Karpas-422 (cell line): ENCODE measurements around the gene VCAM1. TPM values are rescaled to one million over a fixed set of nuclear protein-coding genes. Genes with fewer than 3 reads are reported as not detected.

Source experiments
- DNase-seq: peaks from one replicate; pipeline ENCODE4 v3.0.0-alpha.2; 2015
- H2AFZ ChIP-seq: fragments of 200-600 bp; sonication (generic); 2 replicates; pipeline ENCODE4 v1.6.1; 2014; ENCODE audit warnings: antibody characterized with exemption, low read length, mixed read lengths
- H3K27ac ChIP-seq: fragments of 200-600 bp; sonication (generic); 2 replicates; pipeline ENCODE4 v1.5.1; 2014; ENCODE audit warnings: mild to moderate bottlenecking, low read length, moderate library complexity
- H3K27me3 ChIP-seq: fragments of 200-600 bp; sonication (generic); 2 replicates; pipeline ENCODE4 v1.6.1; 2014; ENCODE audit warnings: low read length, mixed read lengths
- H3K36me3 ChIP-seq: fragments of 200-600 bp; sonication (generic); 2 replicates; pipeline ENCODE4 v1.6.1; 2014; ENCODE audit warnings: low read length, mixed read lengths; ENCODE audit not compliant: insufficient read depth
- H3K4me1 ChIP-seq: fragments of 200-600 bp; sonication (generic); 2 replicates; pipeline ENCODE4 v1.6.1; 2014; ENCODE audit warnings: mild to moderate bottlenecking, low read length, mixed read lengths
- H3K4me2 ChIP-seq: fragments of 200-600 bp; sonication (generic); 2 replicates; pipeline ENCODE4 v1.6.1; 2014; ENCODE audit warnings: low read length, low read depth, mild to moderate bottlenecking; ENCODE audit not compliant: poor library complexity, severe bottlenecking
- H3K4me3 ChIP-seq: fragments of 200-600 bp; sonication (generic); 2 replicates; pipeline ENCODE4 v1.5.1; 2014; ENCODE audit warnings: mild to moderate bottlenecking, antibody characterized with exemption, low read length, mixed read lengths
- H3K79me2 ChIP-seq: fragments of 200-600 bp; sonication (generic); 2 replicates; pipeline ENCODE4 v1.6.1; 2014; ENCODE audit warnings: mild to moderate bottlenecking, low read length, mixed read lengths
- H3K9ac ChIP-seq: fragments of 200-600 bp; sonication (generic); 2 replicates; pipeline ENCODE4 v1.6.0; 2014; ENCODE audit warnings: low read length
- H3K9me2 ChIP-seq: fragments of 200-600 bp; sonication (generic), shearing (Covaris generic); replicated peaks from 2 replicates; pipeline ENCODE4 v1.6.0; 2014; ENCODE audit warnings: mild to moderate bottlenecking, low read length, moderate library complexity; ENCODE audit not compliant: insufficient read depth
- H3K9me3 ChIP-seq: fragments of 300-700, 200-600 bp; sonication (generic); 2 replicates; pipeline ENCODE4 v1.6.1; 2014; ENCODE audit warnings: low read length, mixed read lengths
- H4K20me1 ChIP-seq: fragments of 200-600 bp; sonication (generic); 2 replicates; pipeline ENCODE4 v1.6.1; 2014; ENCODE audit warnings: mild to moderate bottlenecking, antibody characterized with exemption, low read length, low read depth; ENCODE audit not compliant: insufficient read depth
- total RNA-seq: library from RNA; depleted of rRNA; stranded (reverse); fragments of >200 nt; shearing (Covaris generic); gene quantifications from 2 replicates; pipeline ENCODE4 v1.2.3, GENCODE V29; 2014; ENCODE audit warnings: low replicate concordance

The VCAM1 gene
- total RNA-seq, 1 experiment from 2014 or later = not detected

GRCh38 chr1:100731309-100731708, 11.8 kb downstream of the VCAM1 start:
- Histone ChIP-seq H3K4me1 (no peaks in the 10 kb centered on the region), H2AFZ (no peak overlapping the region), H3K9ac (no peak overlapping the region), H3K4me3 (no peak overlapping the region), H3K9me3 (no peaks in the 10 kb centered on the region), H3K79me2 (no peaks in the 10 kb centered on the region), H3K9me2 (no peaks in the 10 kb centered on the region), H3K4me2 (no peak overlapping the region), H4K20me1 (no peaks in the 10 kb centered on the region), H3K36me3 (no peaks in the 10 kb centered on the region), H3K27me3 (no peaks in the 10 kb centered on the region), H3K27ac (no peak overlapping the region)
- no peak for DNase-seq

GRCh38 chr1:100731758-100732157, 12.2 kb downstream of the VCAM1 start:
- Histone ChIP-seq H3K4me2 (no peak overlapping the region), H3K27ac (no peak overlapping the region), H3K4me1 (no peaks in the 10 kb centered on the region), H3K9me2 (no peaks in the 10 kb centered on the region), H3K4me3 (no peak overlapping the region), H3K9ac (no peak overlapping the region), H3K9me3 (no peaks in the 10 kb centered on the region), H4K20me1 (no peaks in the 10 kb centered on the region), H3K27me3 (no peaks in the 10 kb centered on the region), H3K79me2 (no peaks in the 10 kb centered on the region), H3K36me3 (no peaks in the 10 kb centered on the region), H2AFZ (no peak overlapping the region)
- DNase-seq = no peak

DNA sequence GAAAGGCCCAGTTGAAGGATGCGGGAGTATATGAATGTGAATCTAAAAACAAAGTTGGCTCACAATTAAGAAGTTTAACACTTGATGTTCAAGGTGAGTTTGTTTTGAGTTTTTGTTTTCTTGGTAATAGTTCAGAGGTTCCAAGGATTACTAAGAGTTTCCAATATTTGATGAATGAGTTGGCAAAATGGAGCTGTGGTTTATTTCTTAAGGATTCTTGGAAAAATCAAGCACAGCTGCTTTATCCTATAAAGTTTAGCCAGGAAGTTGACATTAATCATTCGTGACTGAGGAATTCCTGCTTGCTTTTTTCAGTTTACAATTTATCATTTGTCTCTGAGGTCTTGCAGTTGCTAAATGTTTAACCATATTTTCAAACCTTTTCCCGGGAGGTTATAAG, 15.1 kb downstream of the VCAM1 start:
- H3K9ac ChIP-seq = no peak overlapping the region
- DNase-seq = no peak
- H3K4me1 ChIP-seq = no peaks in the 10 kb centered on the region
- no peaks in the 10 kb centered on the region for H3K36me3 ChIP-seq
- H4K20me1 ChIP-seq = no peaks in the 10 kb centered on the region
- no peak overlapping the region for H3K4me3 ChIP-seq
- H3K9me3 ChIP-seq = no peaks in the 10 kb centered on the region
- H2AFZ ChIP-seq = no peak overlapping the region
- H3K79me2 ChIP-seq = no peaks in the 10 kb centered on the region
- H3K27me3 ChIP-seq = no peaks in the 10 kb centered on the region
- H3K4me2 ChIP-seq = no peak overlapping the region
- no peaks in the 10 kb centered on the region for H3K9me2 ChIP-seq
- H3K27ac ChIP-seq = no peak overlapping the region

DNA sequence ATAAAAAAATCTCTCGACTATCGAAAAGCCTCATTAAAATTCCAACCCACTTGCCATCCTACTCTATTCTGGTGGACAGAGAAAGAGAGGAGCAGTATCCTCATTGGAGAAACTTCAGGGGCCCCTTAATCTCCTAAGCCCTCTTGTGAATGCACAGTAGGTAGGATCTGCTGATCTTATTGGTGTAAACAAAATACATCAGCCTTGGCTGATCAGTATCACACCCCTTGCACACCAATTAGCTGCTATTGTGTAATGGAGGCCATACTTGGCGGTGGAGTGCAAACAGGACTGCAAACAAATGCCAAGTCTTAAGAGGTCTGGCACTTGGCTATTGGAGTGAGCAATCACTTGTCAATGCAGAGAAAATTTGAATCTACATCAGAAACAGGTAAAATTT, 15.7 kb downstream of the VCAM1 start:
- H3K4me2 ChIP-seq = no peak overlapping the region
- no peak overlapping the region for H2AFZ ChIP-seq
- H3K9me3 ChIP-seq = no peaks in the 10 kb centered on the region
- no peaks in the 10 kb centered on the region for H3K27me3 ChIP-seq
- H3K27ac ChIP-seq = no peak overlapping the region
- H3K9ac ChIP-seq = no peak overlapping the region
- H4K20me1 ChIP-seq = no peaks in the 10 kb centered on the region
- no peaks in the 10 kb centered on the region for H3K36me3 ChIP-seq
- no peaks in the 10 kb centered on the region for H3K4me1 ChIP-seq
- H3K4me3 ChIP-seq = no peak overlapping the region
- H3K9me2 ChIP-seq = no peaks in the 10 kb centered on the region
- no peaks in the 10 kb centered on the region for H3K79me2 ChIP-seq
- DNase-seq = no peak

DNA sequence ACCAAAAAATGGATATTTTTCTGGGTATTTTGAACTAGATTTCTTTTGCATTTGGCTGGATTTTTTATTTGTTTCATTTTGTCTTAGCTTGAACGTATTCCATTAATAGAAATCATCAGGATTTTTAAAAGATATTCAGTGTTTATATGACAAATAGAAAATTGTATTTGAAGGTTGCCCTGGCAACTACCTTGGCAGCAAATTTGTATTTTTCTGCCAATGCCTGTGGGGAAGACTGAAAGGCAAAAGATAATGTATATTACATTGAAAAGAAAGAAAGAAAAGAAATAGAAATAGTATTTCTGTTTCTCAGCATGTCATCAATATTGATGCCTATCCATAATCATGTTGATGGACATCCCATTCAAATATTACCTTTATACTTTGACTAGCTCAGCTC, 16.8 kb downstream of the VCAM1 start:
- Histone ChIP-seq H2AFZ (no peak overlapping the region), H3K4me3 (no peak overlapping the region), H3K36me3 (no peaks in the 10 kb centered on the region), H3K27me3 (no peaks in the 10 kb centered on the region), H3K27ac (no peak overlapping the region), H3K4me1 (no peaks in the 10 kb centered on the region), H3K9me2 (no peaks in the 10 kb centered on the region), H3K9ac (no peak overlapping the region), H3K79me2 (no peaks in the 10 kb centered on the region), H4K20me1 (no peaks in the 10 kb centered on the region), H3K4me2 (no peak overlapping the region), H3K9me3 (no peaks in the 10 kb centered on the region)
- DNase-seq = no peak

GRCh38 chr1:100736746-100737145, 17.2 kb downstream of the VCAM1 start:
- no peak overlapping the region for H3K4me3 ChIP-seq
- H3K27ac ChIP-seq = no peak overlapping the region
- no peaks in the 10 kb centered on the region for H3K4me1 ChIP-seq
- DNase-seq = no peak
- no peak overlapping the region for H3K9ac ChIP-seq
- no peak overlapping the region for H3K4me2 ChIP-seq
- no peaks in the 10 kb centered on the region for H4K20me1 ChIP-seq
- H3K36me3 ChIP-seq = no peaks in the 10 kb centered on the region
- H3K9me2 ChIP-seq = no peaks in the 10 kb centered on the region
- no peaks in the 10 kb centered on the region for H3K9me3 ChIP-seq
- H3K79me2 ChIP-seq = no peaks in the 10 kb centered on the region
- H3K27me3 ChIP-seq = no peaks in the 10 kb centered on the region
- no peak overlapping the region for H2AFZ ChIP-seq

DNA sequence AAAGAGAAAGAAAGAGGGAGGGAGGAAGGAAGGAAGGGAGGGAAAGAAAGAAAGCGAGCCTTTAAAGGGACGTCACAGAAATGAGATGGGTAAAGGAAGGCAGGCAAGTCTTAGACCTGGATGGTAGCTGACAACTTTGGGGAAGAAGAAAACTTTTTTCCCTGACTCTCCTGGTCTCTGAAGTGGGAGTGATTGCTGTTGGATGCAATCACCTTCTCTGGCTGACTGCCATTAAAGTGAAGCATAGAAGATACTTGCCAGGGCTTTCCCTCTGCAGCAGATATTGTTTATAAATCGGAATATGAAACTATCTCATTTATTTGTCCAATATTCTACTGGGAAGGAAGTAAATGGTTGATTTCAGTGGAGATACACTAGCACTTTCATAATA, 27.0 kb downstream of the VCAM1 start:
- H3K79me2 ChIP-seq = no peaks in the 10 kb centered on the region
- no peak overlapping the region for H3K4me3 ChIP-seq
- H3K9ac ChIP-seq = no peak overlapping the region
- no peak overlapping the region for H3K27ac ChIP-seq
- no peaks in the 10 kb centered on the region for H3K9me3 ChIP-seq
- no peaks in the 10 kb centered on the region for H3K36me3 ChIP-seq
- no peak overlapping the region for H3K4me2 ChIP-seq
- no peak overlapping the region for H2AFZ ChIP-seq
- DNase-seq = no peak
- no peaks in the 10 kb centered on the region for H4K20me1 ChIP-seq
- H3K9me2 ChIP-seq = no peaks in the 10 kb centered on the region
- H3K4me1 ChIP-seq = no peaks in the 10 kb centered on the region
- no peaks in the 10 kb centered on the region for H3K27me3 ChIP-seq

GRCh38 chr1:100747771-100748170, 28.2 kb downstream of the VCAM1 start:
- Histone ChIP-seq H3K4me1 (no peaks in the 10 kb centered on the region), H3K9me2 (no peaks in the 10 kb centered on the region), H3K27ac (no peak overlapping the region), H3K27me3 (no peaks in the 10 kb centered on the region), H3K79me2 (no peaks in the 10 kb centered on the region), H3K4me3 (no peak overlapping the region), H3K4me2 (no peak overlapping the region), H2AFZ (no peak overlapping the region), H3K9me3 (no peaks in the 10 kb centered on the region), H4K20me1 (no peaks in the 10 kb centered on the region), H3K36me3 (no peaks in the 10 kb centered on the region), H3K9ac (no peak overlapping the region)
- DNase-seq = no peak
